Heart right ventricle (tissue), 16 donors: ENCODE measurements around the gene CD48. TPM values are rescaled to one million over a fixed set of nuclear protein-coding genes. Genes with fewer than 3 reads are reported as not detected.

ENCODE experiments used
- ATAC-seq, 8 donors: fragments of 200-7000 bp; cut with Tn5 transposase; one replicate each; pipeline ENCODE4 v1.9.1; 2020; ENCODE audit warnings: mild to moderate bottlenecking in 8 of 8, moderate library complexity in 8 of 8, moderate number of reproducible peaks in 1 of 8
- DNase-seq, 2 donors: peaks; one replicate each; pipeline ENCODE4 v3.0.0-alpha.2; 2020
- H3K27ac ChIP-seq, 10 donors: fragments of 200-600 bp; sonication (generic) in 2 of 10; one replicate each; pipeline versions ENCODE4 v1.5.0 to v1.8.0; 2020 to 2022; ENCODE audit warnings: mild to moderate bottlenecking in 3 of 10
- H3K27me3 ChIP-seq, 7 donors: fragments of 200-600 bp; one replicate each; pipeline ENCODE4 v1.8.0; 2021 to 2022; ENCODE audit warnings: mild to moderate bottlenecking in 2 of 7
- H3K36me3 ChIP-seq, 9 donors: fragments of 200-600 bp; sonication (generic) in 1 of 9; one replicate each; pipeline versions ENCODE4 v1.5.0 to v1.8.0; 2020 to 2022; ENCODE audit warnings: mild to moderate bottlenecking in 2 of 9
- H3K4me1 ChIP-seq, 9 donors: fragments of 200-600 bp; sonication (generic) in 1 of 9; one replicate each; pipeline versions ENCODE4 v1.5.0 to v1.8.0; 2020 to 2022; ENCODE audit warnings: mild to moderate bottlenecking in 4 of 9
- H3K4me3 ChIP-seq, 10 donors: fragments of 200-600 bp; sonication (generic) in 2 of 10; one replicate each; pipeline versions ENCODE4 v1.5.0 to v1.8.0; 2020 to 2022; ENCODE audit warnings: mild to moderate bottlenecking in 7 of 10, moderate library complexity in 2 of 10
- H3K9me3 ChIP-seq, 11 donors: fragments of 200-600 bp in 10 of 11; sonication (generic) in 2 of 11; one replicate each; pipeline versions ENCODE4 v1.5.0 to v1.8.0; 2013 to 2022; ENCODE audit warnings: mild to moderate bottlenecking in 2 of 11, control low read depth in 1 of 11, moderate library complexity in 1 of 11
- CTCF ChIP-seq, 9 donors: fragments of 200-600 bp; sonication (generic) in 2 of 9; IDR thresholded peaks; one replicate each; pipeline versions ENCODE4 v1.5.0 to v1.8.0; 2021 to 2022; ENCODE audit warnings: antibody characterized with exemption in 9 of 9, mild to moderate bottlenecking in 5 of 9, moderate library complexity in 1 of 9
- WGBS, 2 donors: extraction: QIAGEN DNeasy Blood & Tissue Kit; methylation state at CpG; one replicate each; pipeline ENCODE4 v1.1.7; 2013; ENCODE audit warnings: inconsistent platforms in 1 of 2; 5-methylcytosine and 5-hydroxymethylcytosine counted together
- intact Hi-C, 10 donors: fragments of 100-400 bp; cut with DNase I; formaldehyde crosslinking; loops; one replicate each; pipeline versions ENCODE4 v1.11.1 to v1.14.2; 2022
- polyA plus RNA-seq, 2 donors: library from polyadenylated mRNA; stranded (reverse); fragments of 200-250 nt; gene quantifications; one replicate each; pipeline ENCODE4 v1.2.3, GENCODE V29; 2013
- total RNA-seq, 10 donors: library from RNA; stranded (reverse); fragmentation: NEBNext Ultra II Directional in 3 of 10; extraction: Animal tissue kit (Norgen Biotek cat#: 25700) in 3 of 10; gene quantifications; one replicate each; pipeline versions ENCODE4 v1.2.1 to v1.2.4, GENCODE V29; 2021 to 2023
- donor health status: Arrhythmogenic right ventricular cardiomyopathy.
- donor health status: ischemic (EF 13 %, LVEDD 7.1; RV severe dilation, severe dysfunction).
- donor health status: healthy with polysubstance abuse.
- donor health status: DM: no; HTN: yes; CAD: no.
- donor health status: DM: no; HTN: no; CAD: no.
- donor health status: ischemic (EF 25% LVEDD 6.9; RV normal size, moderate dysfunction).
- donor health status: ischemic (EF 25% LVEDD 5.7; RV mildly dilated, moderate dysfunction).
- donor health status: healthy.
- donor health status: DM: yes; HTN: yes; CAD: no.
- donor health status: Ischemic cardiomyopathy.
- donor health status: ischemic (EF 35%, LVEDD 5.7; RV mildly dilated, moderate dysfunction).
- donor health status: nonischemic (EF 11% LVEDD 7.7; RV severe dilation, severe dysfunction).
- donor health status: DM: yes; HTN: yes; CAD: no.
- donor health status: PGD.
- donor health status: ischemic (EF 29% LVEDD 5.4; RV normal size, mild dysfunction).
- donor health status: nonischemic (EF 23%, LVEDD 6.1; RV moderate dilation, normal function).

Gene CD48
- total and polyA plus RNA-seq, 12 donors = 0.40 to 20.9 (median 0.96) TPM

- no peaks in the 10 kb centered on the region for H3K27me3 ChIP-seq
- no peak overlapping the region for H3K27ac ChIP-seq
- ATAC-seq (no peak), DNase-seq (no peak)
- intact Hi-C loops = no loop called here
- H3K9me3 ChIP-seq = no peaks in the 10 kb centered on the region
- no peak overlapping the region for H3K4me3 ChIP-seq
- 89 to 95% methylated on average over 17 of the region's 17 CpGs for WGBS, 2 donors
- peaks cover 0 to 10% (median 0%) of the 10 kb centered on the region in 9 donors for H3K36me3 ChIP-seq
- H3K4me1 ChIP-seq = peaks cover 0 to 62% (median 0%) of the 10 kb centered on the region in 9 donors
- TF ChIP-seq CTCF (IDR thresholded peaks at IDR 0.05) = no peak
Observed at GRCh38 chr1:160634543-160635491, 76.8 kb downstream of the CD48 start.

GRCh38 chr1:160633330-160633903 is 78.2 kb downstream of the CD48 start:
- Histone ChIP-seq H3K9me3 (no peaks in the 10 kb centered on the region), H3K36me3 (peaks cover 0 to 10% (median 0%) of the 10 kb centered on the region in 9 donors), H3K4me3 (no peak overlapping the region), H3K4me1 (peaks cover 0 to 62% (median 0%) of the 10 kb centered on the region in 9 donors), H3K27ac (peak overlapping the region in 1 of 10 donors; percentile 77), H3K27me3 (no peaks in the 10 kb centered on the region)
- ATAC-seq (no peak), DNase-seq (no peak)
- WGBS, 2 donors = 52 to 54% methylated on average over 2 of the region's 2 CpGs
- no peak for TF ChIP-seq CTCF (IDR thresholded peaks at IDR 0.05)
- intact Hi-C loops = no loop called here

GRCh38 chr1:160631983-160632625 is 79.5 kb downstream of the CD48 start:
- Histone ChIP-seq H3K9me3 (no peaks in the 10 kb centered on the region), H3K4me3 (no peak overlapping the region), H3K4me1 (peaks cover 0 to 61% (median 0%) of the 10 kb centered on the region in 9 donors), H3K36me3 (peaks cover 0 to 10% (median 0%) of the 10 kb centered on the region in 9 donors), H3K27ac (peak overlapping the region in 1 of 10 donors; percentile 77), H3K27me3 (no peaks in the 10 kb centered on the region)
- ATAC-seq (no peak), DNase-seq (no peak)
- intact Hi-C loops = no loop called here
- 86 to 95% methylated on average over 6 of the region's 6 CpGs for WGBS, 2 donors
- TF ChIP-seq CTCF (IDR thresholded peaks at IDR 0.05) = no peak
